Measurements from ENCODE around the gene BAK1. TPM values are rescaled to one million over a fixed set of nuclear protein-coding genes. Genes with fewer than 3 reads are reported as not detected.

Gene BAK1
- total RNA-seq, result 14.8 and 19.7 TPM in 2 replicates

GRCh38 chr6:33579828-33580714 lies at the start of gene BAK1:
Gene BAK1, minus strand, starts transcription at chr6:33580276. Its CDS starts 2,672 bp downstream, at chr6:33577604.

GRCh38 chr6:33620856-33621710 lies 41.0 kb upstream of the BAK1 start, which contains the start of gene ITPR3:
Gene ITPR3, plus strand, starts transcription at chr6:33621322. Its CDS starts 281 bp downstream, at chr6:33621603.

Other genes with a start within 250 kb of the BAK1 start
- 1.2 and 11.2 TPM in 2 replicates for gene KIFC1, start 188.5 kb downstream of the BAK1 start, total RNA-seq
- gene PHF1, start 169.3 kb downstream of the BAK1 start, total RNA-seq, result 25.7 and 27.9 TPM in 2 replicates
- 84.6 and 90.6 TPM in 2 replicates for gene CUTA, start 162.2 kb downstream of the BAK1 start, total RNA-seq
- 3.9 and 10.1 TPM in 2 replicates for gene SYNGAP1, start 160.2 kb downstream of the BAK1 start, total RNA-seq
- 3.9 and 8.0 TPM in 2 replicates for gene ZBTB9, start 125.7 kb downstream of the BAK1 start, total RNA-seq
- gene ITPR3, start 41.0 kb upstream of the BAK1 start, total RNA-seq, result 13.1 and 36.3 TPM in 2 replicates
- 12.0 and 27.3 TPM in 2 replicates for gene UQCC2, start 131.4 kb upstream of the BAK1 start, total RNA-seq
- 1.1 and 5.9 TPM in 2 replicates for gene IP6K3, start 166.6 kb upstream of the BAK1 start, total RNA-seq
- gene LEMD2, start 208.9 kb upstream of the BAK1 start, total RNA-seq, result 54.9 and 58.3 TPM in 2 replicates
- not detected in 2 replicates for gene MLN, start 223.7 kb upstream of the BAK1 start, total RNA-seq